ENCODE measurements around the gene SPDYE6.

The SPDYE6 gene

GRCh38 chr7:102321351-102322201 is 34.7 kb downstream of the SPDYE6 start:
- Histone ChIP-seq H4K20me1 (ENCODE audit: insufficient read depth, low read length, poor library complexity, severe bottlenecking) (no peaks in the 10 kb centered on the region), H3K27me3 (ENCODE audit: insufficient read depth, low read length, poor library complexity, severe bottlenecking) (no peaks in the 10 kb centered on the region), H3K79me2 (ENCODE audit: insufficient read depth, low read length) (no peaks in the 10 kb centered on the region), H2AFZ (ENCODE audit: low read length) (no peak overlapping the region), H3K36me3 (ENCODE audit: insufficient read depth, low read length) (no peaks in the 10 kb centered on the region), H3K9me3 (ENCODE audit: insufficient read depth, low read depth, low read length) (no peaks in the 10 kb centered on the region), H3K4me3 (ENCODE audit: low read length, poor library complexity, severe bottlenecking) (no peak overlapping the region), H3F3A (ENCODE audit: low read depth) (no peaks in the 10 kb centered on the region), H3K4me1 (ENCODE audit: insufficient read depth, low read length, poor library complexity, severe bottlenecking) (no peaks in the 10 kb centered on the region), H3K9ac (ENCODE audit: low read depth, low read length, poor library complexity, severe bottlenecking) (no peak overlapping the region), H3K4me2 (ENCODE audit: low read depth, low read length, poor library complexity, severe bottlenecking) (no peak overlapping the region), H3K9me2 (replicated peaks; ENCODE audit: low read depth, low read length) (no peaks in the 10 kb centered on the region)
- TF ChIP-seq EZH2phosphoT487 (IDR thresholded peaks at IDR 0.05; ENCODE audit: borderline replicate concordance) (no peak), CTCF (conservative IDR thresholded peaks at IDR 0.05; ENCODE audit: low read length) (no peak)

GRCh38 chr7:102320601-102321350 is 35.5 kb downstream of the SPDYE6 start:
- H3K9ac ChIP-seq (ENCODE audit: low read depth, low read length, poor library complexity, severe bottlenecking), result no peak overlapping the region
- no peak overlapping the region for H2AFZ ChIP-seq (ENCODE audit: low read length)
- H3K4me2 ChIP-seq (ENCODE audit: low read depth, low read length, poor library complexity, severe bottlenecking), result no peak overlapping the region
- no peaks in the 10 kb centered on the region for H3K9me3 ChIP-seq (ENCODE audit: insufficient read depth, low read depth, low read length)
- H3K4me3 ChIP-seq (ENCODE audit: low read length, poor library complexity, severe bottlenecking), result no peak overlapping the region
- H3K4me1 ChIP-seq (ENCODE audit: insufficient read depth, low read length, poor library complexity, severe bottlenecking), result no peaks in the 10 kb centered on the region
- no peaks in the 10 kb centered on the region for H3K79me2 ChIP-seq (ENCODE audit: insufficient read depth, low read length)
- no peaks in the 10 kb centered on the region for H3K27me3 ChIP-seq (ENCODE audit: insufficient read depth, low read length, poor library complexity, severe bottlenecking)
- H3K9me2 ChIP-seq (replicated peaks; ENCODE audit: low read depth, low read length), result no peaks in the 10 kb centered on the region
- no peaks in the 10 kb centered on the region for H3F3A ChIP-seq (ENCODE audit: low read depth)
- TF ChIP-seq EZH2phosphoT487 (IDR thresholded peaks at IDR 0.05; ENCODE audit: borderline replicate concordance) (no peak), CTCF (conservative IDR thresholded peaks at IDR 0.05; ENCODE audit: low read length) (no peak)
- no peaks in the 10 kb centered on the region for H4K20me1 ChIP-seq (ENCODE audit: insufficient read depth, low read length, poor library complexity, severe bottlenecking)
- no peaks in the 10 kb centered on the region for H3K36me3 ChIP-seq (ENCODE audit: insufficient read depth, low read length)

GRCh38 chr7:102320181-102320580 is 36.1 kb downstream of the SPDYE6 start:
- Histone ChIP-seq H3K9me2 (replicated peaks; ENCODE audit: low read depth, low read length) (no peaks in the 10 kb centered on the region), H3K9ac (ENCODE audit: low read depth, low read length, poor library complexity, severe bottlenecking) (no peak overlapping the region)

More at GRCh38 chr7:102320181-102320580, 36.1 kb downstream of the SPDYE6 start:
- no peak for TF ChIP-seq EZH2phosphoT487 (IDR thresholded peaks at IDR 0.05; ENCODE audit: borderline replicate concordance)
- H3K79me2 ChIP-seq (ENCODE audit: insufficient read depth, low read length), result no peaks in the 10 kb centered on the region
- no peak overlapping the region for H3K4me2 ChIP-seq (ENCODE audit: low read depth, low read length, poor library complexity, severe bottlenecking)
- H3K4me1 ChIP-seq (ENCODE audit: insufficient read depth, low read length, poor library complexity, severe bottlenecking), result no peaks in the 10 kb centered on the region
- H3K27me3 ChIP-seq (ENCODE audit: insufficient read depth, low read length, poor library complexity, severe bottlenecking), result no peaks in the 10 kb centered on the region
- H3F3A ChIP-seq (ENCODE audit: low read depth), result no peaks in the 10 kb centered on the region
- H3K9me3 ChIP-seq (ENCODE audit: insufficient read depth, low read depth, low read length), result no peaks in the 10 kb centered on the region
- H3K4me3 ChIP-seq (ENCODE audit: low read length, poor library complexity, severe bottlenecking), result no peak overlapping the region
- no peaks in the 10 kb centered on the region for H4K20me1 ChIP-seq (ENCODE audit: insufficient read depth, low read length, poor library complexity, severe bottlenecking)
- H2AFZ ChIP-seq (ENCODE audit: low read length), result no peak overlapping the region
- H3K36me3 ChIP-seq (ENCODE audit: insufficient read depth, low read length), result no peaks in the 10 kb centered on the region

Measured in Loucy (cell line).